PC-9 (cell line): ENCODE measurements around the gene CNPY2. TPM values are rescaled to one million over a fixed set of nuclear protein-coding genes. Genes with fewer than 3 reads are reported as not detected.

ENCODE experiments used
- BruUV-seq: library from RNA; stranded (reverse); fragments of 400-500 nt; replicated peaks from 2 replicates; lab custom pipeline; 2021; lab: Mats Ljungman, UMichigan
- CTCF ChIA-PET: fragments of 300-600 bp; sonication (Branson Sonifier 250); formaldehyde crosslinking; loops from one replicate; lab custom pipeline; 2022; ENCODE audit warnings: antibody characterized with exemption; lab: Charles Lee
- POLR2A ChIA-PET: fragments of 300-600 bp; sonication (Branson Sonifier 250); formaldehyde crosslinking; loops from one replicate; lab custom pipeline; 2022; ENCODE audit warnings: antibody characterized with exemption; ENCODE audit not compliant: unreplicated experiment; lab: Charles Lee
- DNase-seq, 2 experiments: peaks; one replicate each; pipeline versions ENCODE4 v3.0.0 to v3.0.0-alpha.2; 2015 to 2022; ENCODE audit warnings: mixed read lengths in 1 of 2
- H2AFZ ChIP-seq: fragments of 200-600 bp; sonication (generic); 2 replicates; pipeline ENCODE4 v1.8.1; 2017; ENCODE audit warnings: antibody characterized with exemption
- H3F3A ChIP-seq: fragments of 200-600 bp; sonication (generic); 2 replicates; pipeline ENCODE4 v1.8.1; 2017; ENCODE audit warnings: antibody characterized with exemption, mild to moderate bottlenecking, low read depth; ENCODE audit not compliant: insufficient read depth
- H3K27ac ChIP-seq: fragments of 200-600 bp; sonication (generic); 2 replicates; pipeline ENCODE4 v1.6.1; 2016; ENCODE audit warnings: mixed run types
- H3K27me3 ChIP-seq: fragments of 200-600 bp; sonication (generic); 2 replicates; pipeline ENCODE4 v1.6.1; 2016; ENCODE audit warnings: low read depth, mixed run types; ENCODE audit not compliant: insufficient read depth
- H3K36me3 ChIP-seq: fragments of 200-600 bp; sonication (generic); 2 replicates; pipeline ENCODE4 v1.6.1; 2016; ENCODE audit warnings: low read depth, mixed run types
- H3K4me1 ChIP-seq: fragments of 200-600 bp; sonication (generic); replicated peaks from 2 replicates; pipeline ENCODE4 v1.6.1; 2016; ENCODE audit warnings: mixed run types; ENCODE audit not compliant: insufficient read depth
- H3K4me2 ChIP-seq: fragments of 200-600 bp; sonication (generic); 2 replicates; pipeline ENCODE4 v1.6.1; 2017; ENCODE audit warnings: mixed run types
- H3K4me3 ChIP-seq: fragments of 200-600 bp; sonication (generic); 2 replicates; pipeline ENCODE4 v1.6.1; 2016; ENCODE audit warnings: mixed run types
- H3K79me2 ChIP-seq: fragments of 200-600 bp; sonication (generic); 2 replicates; pipeline ENCODE4 v1.6.1; 2017; ENCODE audit warnings: low read depth, mixed run types
- H3K9me2 ChIP-seq: fragments of 200-600 bp; sonication (generic); 2 replicates; pipeline ENCODE4 v1.8.1; 2017; ENCODE audit warnings: mild to moderate bottlenecking; ENCODE audit not compliant: insufficient read depth
- H3K9me3 ChIP-seq: fragments of 200-600 bp; sonication (generic); 2 replicates; pipeline ENCODE4 v1.8.1; 2016; ENCODE audit warnings: low read depth; ENCODE audit not compliant: insufficient read depth
- H4K20me1 ChIP-seq: fragments of 200-600 bp; sonication (generic); 2 replicates; pipeline ENCODE4 v1.8.1; 2017; ENCODE audit not compliant: insufficient read depth
- EZH2 ChIP-seq: fragments of 200-600 bp; sonication (generic); IDR thresholded peaks from 2 replicates; pipeline ENCODE4 v1.8.0; 2017; ENCODE audit warnings: antibody characterized with exemption, low read depth
- intact Hi-C: fragments of 100-400 bp; cut with micrococcal nuclease; formaldehyde crosslinking; loops from one replicate; pipeline ENCODE4 v1.10.0; 2022; ENCODE audit not compliant: unreplicated experiment
- total RNA-seq: library from RNA; stranded (reverse); gene quantifications from 2 replicates; pipeline ENCODE4 v1.2.3, GENCODE V29; 2021
- TF ChIP-seq, protein P1 (sequence below): fragments of 200-600 bp; sonication (generic); conservative IDR thresholded peaks from 2 replicates; pipeline ENCODE4 v1.6.1; 2017; ENCODE audit warnings: mixed run types, antibody characterized with exemption, mild to moderate bottlenecking, moderate library complexity

The CNPY2 gene
- total RNA-seq, 1 experiment from 2014 or later: 82.1 TPM

DNA sequence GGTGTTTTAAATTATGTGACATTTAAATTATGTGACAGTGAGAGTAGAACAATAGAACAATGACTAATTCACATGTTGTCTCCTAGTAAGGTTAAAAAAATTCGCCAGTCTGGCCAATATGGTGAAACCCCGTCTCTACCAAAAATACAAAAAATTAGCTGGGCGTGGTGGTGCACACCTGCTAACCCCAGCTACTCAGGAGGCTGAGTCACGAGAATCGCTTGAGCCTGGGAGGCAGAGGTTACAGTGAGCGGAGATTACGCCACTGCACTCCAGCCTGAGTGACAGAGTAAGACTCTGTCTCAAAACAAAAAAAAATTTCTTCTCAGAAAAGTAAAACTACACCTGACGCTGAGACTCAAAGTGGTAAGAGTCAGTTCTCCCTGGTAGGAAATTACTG, 18.4 kb downstream of the CNPY2 start:
- Histone ChIP-seq H3K79me2 (peaks cover 74% of the 10 kb centered on the region), H3K27ac (peak overlapping the region; percentile 27; the same call in 1 of the 2 replicates), H4K20me1 (no peaks in the 10 kb centered on the region; the same call in 1 of the 2 replicates), H3K9me2 (no peaks in the 10 kb centered on the region), H3K27me3 (no peaks in the 10 kb centered on the region), H3K4me3 (no peak overlapping the region), H3K9me3 (no peaks in the 10 kb centered on the region), H3K4me1 (peaks cover 47% of the 10 kb centered on the region), H3F3A (peaks cover 33% of the 10 kb centered on the region), H3K36me3 (0 out of 2 replicates have a peak, but pooled peaks cover 11% of the 10 kb centered on the region), H2AFZ (no peak overlapping the region), H3K4me2 (peak overlapping the region; percentile 91)
- no peak for TF ChIP-seq EZH2
- TF ChIP-seq, protein P1, sequence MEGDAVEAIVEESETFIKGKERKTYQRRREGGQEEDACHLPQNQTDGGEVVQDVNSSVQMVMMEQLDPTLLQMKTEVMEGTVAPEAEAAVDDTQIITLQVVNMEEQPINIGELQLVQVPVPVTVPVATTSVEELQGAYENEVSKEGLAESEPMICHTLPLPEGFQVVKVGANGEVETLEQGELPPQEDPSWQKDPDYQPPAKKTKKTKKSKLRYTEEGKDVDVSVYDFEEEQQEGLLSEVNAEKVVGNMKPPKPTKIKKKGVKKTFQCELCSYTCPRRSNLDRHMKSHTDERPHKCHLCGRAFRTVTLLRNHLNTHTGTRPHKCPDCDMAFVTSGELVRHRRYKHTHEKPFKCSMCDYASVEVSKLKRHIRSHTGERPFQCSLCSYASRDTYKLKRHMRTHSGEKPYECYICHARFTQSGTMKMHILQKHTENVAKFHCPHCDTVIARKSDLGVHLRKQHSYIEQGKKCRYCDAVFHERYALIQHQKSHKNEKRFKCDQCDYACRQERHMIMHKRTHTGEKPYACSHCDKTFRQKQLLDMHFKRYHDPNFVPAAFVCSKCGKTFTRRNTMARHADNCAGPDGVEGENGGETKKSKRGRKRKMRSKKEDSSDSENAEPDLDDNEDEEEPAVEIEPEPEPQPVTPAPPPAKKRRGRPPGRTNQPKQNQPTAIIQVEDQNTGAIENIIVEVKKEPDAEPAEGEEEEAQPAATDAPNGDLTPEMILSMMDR: no peak
- intact Hi-C loops: no loop called here
- ChIA-PET POLR2A (no interaction called here), CTCF (no interaction called here)
- no peak for DNase-seq
- BruUV-seq: no TSS peak

DNA sequence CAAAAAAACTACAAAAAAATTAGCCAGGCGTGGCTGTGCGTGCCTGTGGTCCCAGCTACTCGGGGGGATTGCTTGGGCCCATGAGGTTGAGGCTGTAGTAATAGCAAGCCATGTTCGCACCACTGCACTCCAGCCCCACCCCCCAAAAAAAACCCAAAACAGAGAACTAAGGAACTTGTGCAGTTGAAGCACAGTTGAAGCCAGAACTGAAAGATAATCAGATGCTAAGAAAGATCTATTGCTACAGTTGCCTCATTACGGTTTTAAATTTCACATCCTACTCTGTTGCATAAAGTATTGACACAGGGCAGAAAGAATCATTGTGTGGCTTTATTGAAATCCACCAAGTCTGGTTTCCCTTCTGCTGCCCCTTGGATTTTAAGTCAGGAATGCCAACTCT, 19.5 kb downstream of the CNPY2 start:
- Histone ChIP-seq H3K36me3 (0 out of 2 replicates have a peak, but pooled peaks cover 11% of the 10 kb centered on the region), H3K4me1 (peaks cover 56% of the 10 kb centered on the region), H3K4me3 (no peak overlapping the region), H3F3A (peaks cover 42% of the 10 kb centered on the region), H4K20me1 (peaks cover 6% of the 10 kb centered on the region), H3K9me2 (no peaks in the 10 kb centered on the region), H3K27me3 (no peaks in the 10 kb centered on the region), H2AFZ (no peak overlapping the region), H3K27ac (0 out of 2 replicates have a peak overlapping the region, but pooled peaks have one; percentile 27), H3K9me3 (no peaks in the 10 kb centered on the region), H3K4me2 (no peak overlapping the region; the same call in 1 of the 2 replicates), H3K79me2 (peaks cover 74% of the 10 kb centered on the region)
- intact Hi-C loops: no loop called here
- no peak for DNase-seq
- no TSS peak for BruUV-seq
- POLR2A ChIA-PET: no interaction called here
- CTCF ChIA-PET: no interaction called here
- TF ChIP-seq, protein P1: no peak
- no peak for TF ChIP-seq EZH2

DNA sequence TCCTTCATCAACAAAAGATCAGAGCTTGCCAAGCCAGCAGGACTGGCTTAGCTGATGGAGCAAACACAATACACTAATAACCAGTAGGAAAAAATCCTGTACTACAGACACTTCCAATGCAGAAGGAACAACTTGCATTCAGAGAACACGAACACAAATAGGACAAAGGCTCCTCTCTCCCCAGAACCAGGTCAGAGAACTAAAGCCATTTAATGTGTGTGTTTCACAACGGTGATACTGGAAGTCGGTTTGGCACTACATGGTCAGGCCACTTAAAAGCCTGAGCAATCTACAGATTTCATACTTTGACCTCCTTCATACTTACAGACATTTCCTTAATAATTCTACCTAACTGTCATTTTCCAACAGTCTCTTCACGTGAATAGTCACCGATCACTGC, 22.0 kb downstream of the CNPY2 start:
- H3F3A ChIP-seq: peaks cover 57% of the 10 kb centered on the region
- no peaks in the 10 kb centered on the region for H3K9me3 ChIP-seq
- H3K4me2 ChIP-seq: no peak overlapping the region
- H3K4me1 ChIP-seq: peaks cover 56% of the 10 kb centered on the region
- peak overlapping the region; percentile 51 for H3K27ac ChIP-seq
- POLR2A ChIA-PET: no interaction called here
- CTCF ChIA-PET: no interaction called here
- H2AFZ ChIP-seq: no peak overlapping the region
- 0 out of 2 replicates have a peak, but pooled peaks cover 21% of the 10 kb centered on the region for H3K36me3 ChIP-seq
- H3K9me2 ChIP-seq: no peaks in the 10 kb centered on the region
- H3K79me2 ChIP-seq: peaks cover 84% of the 10 kb centered on the region
- intact Hi-C loops: no loop called here
- H4K20me1 ChIP-seq: peaks cover 6% of the 10 kb centered on the region
- no peak for DNase-seq
- H3K27me3 ChIP-seq: no peaks in the 10 kb centered on the region
- no peak for TF ChIP-seq EZH2
- TF ChIP-seq, protein P1: no peak
- H3K4me3 ChIP-seq: no peak overlapping the region
- no TSS peak for BruUV-seq
